ENCODE measurements around the gene DTX3. TPM values are rescaled to one million over a fixed set of nuclear protein-coding genes. Genes with fewer than 3 reads are reported as not detected.

Gene DTX3
- 21.2 and 22.9 TPM in 2 replicates for total RNA-seq

DNA sequence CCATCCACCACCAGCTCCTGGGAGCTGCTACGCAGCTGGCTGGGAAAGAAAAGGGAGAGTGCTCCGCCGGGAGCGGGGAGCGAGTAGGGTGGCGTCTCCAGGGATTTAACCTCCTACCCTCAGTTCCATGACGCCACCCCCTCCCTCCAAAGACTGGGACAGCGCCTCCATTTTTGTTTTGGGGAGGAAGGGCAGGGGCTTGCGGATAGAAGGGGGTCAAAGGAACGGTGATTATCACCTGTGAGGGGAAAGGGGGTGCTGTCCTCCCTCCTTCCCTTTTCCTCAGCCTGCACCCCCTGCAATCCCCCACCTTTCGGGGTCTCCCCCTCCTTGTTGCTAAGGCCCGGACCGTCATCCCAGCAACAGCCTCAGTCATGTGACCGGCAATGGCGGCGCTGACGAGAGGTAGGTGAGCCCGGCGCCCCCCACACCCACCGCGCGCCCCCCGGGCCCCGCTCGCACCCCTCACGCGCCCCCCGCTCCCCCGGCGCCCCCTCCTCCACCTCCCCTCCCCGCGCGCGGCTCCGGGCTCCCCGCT, at the start of gene DTX3:
DTX3 (plus strand) TSS at position 371 of the 538 bp plus-strand sequence. CDS start 1,694 bp downstream, outside the sequence.

GRCh38 chr12:57590864-57591781, 13.5 kb upstream of the DTX3 start, which contains the start of gene PIP4K2C:
TSS of gene PIP4K2C (plus strand) at chr12:57591192. CDS start at chr12:57591290, 98 bp downstream.

DNA sequence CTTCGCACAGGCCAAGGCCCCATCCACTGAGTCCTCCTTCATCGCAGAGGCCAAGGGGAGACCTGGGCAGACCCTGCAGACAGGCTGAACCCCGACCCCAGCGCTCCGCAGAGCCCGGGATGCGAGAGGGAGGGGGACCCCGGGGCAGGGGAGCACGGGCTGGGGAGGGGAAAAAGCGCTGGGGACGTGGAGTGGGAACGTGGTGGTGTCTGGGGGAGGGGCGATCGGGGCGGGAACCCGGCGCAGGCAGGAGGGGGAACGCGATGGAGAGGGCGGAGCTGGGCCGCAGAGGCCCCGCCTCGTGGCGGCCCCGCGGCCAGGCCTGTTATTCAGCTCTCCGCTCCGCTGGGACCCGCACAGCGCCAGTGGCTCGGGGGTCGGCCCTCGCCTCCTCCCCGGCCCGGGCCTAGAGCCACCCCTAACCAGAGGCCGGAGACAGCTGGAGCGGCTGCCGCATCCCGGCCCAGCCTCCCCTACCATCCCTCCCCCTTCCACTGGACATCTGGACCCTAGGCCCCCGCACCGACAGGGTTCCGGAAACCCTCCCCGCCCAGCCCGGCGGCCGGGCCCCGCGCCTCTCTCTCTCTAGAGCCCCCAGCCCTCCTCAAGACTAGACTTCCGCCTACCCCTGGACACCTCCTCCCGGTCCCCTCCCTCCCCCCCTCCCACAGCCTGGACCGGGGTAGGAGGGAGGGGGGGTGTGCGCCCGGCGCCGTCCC, 6.6 kb downstream of the DTX3 start, which contains the start of gene ARHGEF25:
ARHGEF25 (plus strand) TSS at position 328 of the 719 bp plus-strand sequence. CDS start 460 bp downstream, outside the sequence.

GRCh38 chr12:57632958-57633840, 28.6 kb downstream of the DTX3 start, which contains the start of gene B4GALNT1:
TSS of gene B4GALNT1 (minus strand) at chr12:57633201. CDS start at chr12:57632132, 1,069 bp downstream.

Other genes starting within 250 kb of the DTX3 start
- 20.2 and 33.9 TPM in 2 replicates for gene R3HDM2, start 173.8 kb upstream of the DTX3 start, total RNA-seq
- gene INHBC, start 170.0 kb upstream of the DTX3 start, total RNA-seq: not detected in 2 replicates
- 0.24 and 12.4 TPM in 2 replicates for gene INHBE, start 149.5 kb upstream of the DTX3 start, total RNA-seq
- 2.7 and 4.9 TPM in 2 replicates for gene GLI1, start 145.0 kb upstream of the DTX3 start, total RNA-seq
- gene ARHGAP9, start 125.0 kb upstream of the DTX3 start, total RNA-seq: 0.26 and 2.2 TPM in 2 replicates
- 64.7 and 148 TPM in 2 replicates for gene MARS1, start 116.8 kb upstream of the DTX3 start, total RNA-seq
- 9.1 and 17.7 TPM in 2 replicates for gene DDIT3, start 84.3 kb upstream of the DTX3 start, total RNA-seq
- gene MBD6, start 82.0 kb upstream of the DTX3 start, total RNA-seq: 7.5 and 13.1 TPM in 2 replicates
- gene DCTN2, start 57.6 kb upstream of the DTX3 start, total RNA-seq: 177 and 194 TPM in 2 replicates
- gene KIF5A, start 54.8 kb upstream of the DTX3 start, total RNA-seq: 0.72 and 0.91 TPM in 2 replicates
- 11.4 and 18.5 TPM in 2 replicates for gene PIP4K2C, start 13.6 kb upstream of the DTX3 start, total RNA-seq
- gene ARHGEF25, start 6.6 kb downstream of the DTX3 start, total RNA-seq: 13.8 and 22.4 TPM in 2 replicates
- 0.08 and 7.6 TPM in 2 replicates for gene B4GALNT1, start 28.4 kb downstream of the DTX3 start, total RNA-seq
- gene OS9, start 89.3 kb downstream of the DTX3 start, total RNA-seq: 175 and 282 TPM in 2 replicates
- 0.26 and 0.48 TPM in 2 replicates for gene AGAP2, start 133.9 kb downstream of the DTX3 start, total RNA-seq
- gene TSPAN31, start 140.2 kb downstream of the DTX3 start, total RNA-seq: 59.1 and 107 TPM in 2 replicates
- 141 and 233 TPM in 2 replicates for gene CDK4, start 147.5 kb downstream of the DTX3 start, total RNA-seq
- gene MARCHF9, start 150.3 kb downstream of the DTX3 start, total RNA-seq: 1.4 and 10.7 TPM in 2 replicates
- 0.26 and 0.32 TPM in 2 replicates for gene CYP27B1, start 162.3 kb downstream of the DTX3 start, total RNA-seq
- gene METTL1, start 167.3 kb downstream of the DTX3 start, total RNA-seq: 3.6 and 15.4 TPM in 2 replicates
- gene EEF1AKMT3, start 167.8 kb downstream of the DTX3 start, total RNA-seq: 7.4 and 14.5 TPM in 2 replicates
- 22.7 and 28.4 TPM in 2 replicates for gene TSFM, start 178.0 kb downstream of the DTX3 start, total RNA-seq
- gene AVIL, start 213.9 kb downstream of the DTX3 start, total RNA-seq: 0.65 and 5.7 TPM in 2 replicates
- gene CTDSP2, start 241.9 kb downstream of the DTX3 start, total RNA-seq: 106 and 189 TPM in 2 replicates